LHCN-M2 (cell line): Measurements from ENCODE around the gene CHD5. TPM values are rescaled to one million over a fixed set of nuclear protein-coding genes. Genes with fewer than 3 reads are reported as not detected.

ENCODE experiments used
- DNase-seq: peaks from one replicate; pipeline ENCODE4 v3.0.0-alpha.2; 2012; ENCODE audit warnings: low read depth
- total RNA-seq: library from RNA; depleted of rRNA; stranded (reverse); fragments of >200 nt; gene quantifications from 2 replicates; pipeline ENCODE4 v1.2.3, GENCODE V29; 2014

CHD5 gene
- total RNA-seq, 1 experiment from 2014 or later, result 0.06 TPM

DNA sequence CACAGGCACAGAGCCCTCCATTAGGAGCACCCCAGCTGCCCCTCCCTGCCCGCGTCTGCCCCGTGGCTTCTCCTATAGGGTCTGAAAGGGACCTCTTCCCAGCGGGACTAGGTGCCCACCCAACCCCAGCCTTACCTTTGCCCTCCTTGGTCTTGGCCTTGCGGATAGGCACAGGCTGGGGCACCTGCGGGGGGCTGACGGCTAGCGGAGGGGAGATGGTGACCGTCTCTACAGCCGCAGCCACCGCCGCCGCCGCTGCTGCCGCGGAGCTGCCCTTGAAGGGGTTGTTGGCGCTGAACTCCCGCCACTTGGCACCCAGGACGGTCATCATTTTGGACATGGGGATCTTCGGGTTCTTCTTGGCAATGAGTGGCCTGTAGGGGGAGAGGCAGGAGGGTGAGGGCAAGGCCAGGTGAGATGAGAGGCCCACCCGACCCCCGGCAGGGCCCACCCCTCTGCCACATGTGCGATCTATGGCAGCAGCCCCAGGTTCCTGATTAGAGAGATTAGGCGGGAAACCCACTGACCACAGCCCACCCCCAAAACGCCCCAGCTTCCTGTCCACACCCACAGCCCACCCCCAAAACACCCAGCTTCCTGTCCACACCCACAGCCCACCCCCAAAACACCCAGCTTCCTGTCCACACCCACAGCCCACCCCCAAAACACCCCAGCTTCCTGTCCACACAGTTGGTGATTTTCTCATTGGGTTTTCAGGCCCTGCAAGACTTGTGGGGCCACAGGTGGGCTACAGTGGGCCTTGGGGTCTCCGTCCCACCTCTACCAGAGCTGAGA lies 25.4 kb downstream of the CHD5 start:
- no peak for DNase-seq

DNA sequence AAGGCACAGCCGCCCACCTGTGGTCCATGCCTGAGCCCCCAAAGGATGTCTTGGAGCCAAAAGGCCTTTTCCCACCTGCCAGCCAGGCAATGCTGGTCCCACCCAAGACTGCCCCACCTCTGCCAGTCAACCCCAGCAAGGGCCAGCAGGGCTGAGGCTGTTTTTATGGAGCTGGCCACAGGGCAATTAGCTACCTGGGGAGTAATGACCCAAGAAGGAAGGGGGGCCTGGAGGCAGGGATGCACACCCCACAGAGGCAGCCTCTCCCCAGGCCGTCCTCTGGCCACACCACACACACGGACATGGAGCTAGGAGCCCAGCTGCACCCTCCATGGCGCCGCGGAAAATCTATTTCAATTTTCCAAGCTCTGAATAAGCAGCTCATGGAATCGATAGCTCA lies 27.2 kb downstream of the CHD5 start:
- DNase-seq, result no peak

DNA sequence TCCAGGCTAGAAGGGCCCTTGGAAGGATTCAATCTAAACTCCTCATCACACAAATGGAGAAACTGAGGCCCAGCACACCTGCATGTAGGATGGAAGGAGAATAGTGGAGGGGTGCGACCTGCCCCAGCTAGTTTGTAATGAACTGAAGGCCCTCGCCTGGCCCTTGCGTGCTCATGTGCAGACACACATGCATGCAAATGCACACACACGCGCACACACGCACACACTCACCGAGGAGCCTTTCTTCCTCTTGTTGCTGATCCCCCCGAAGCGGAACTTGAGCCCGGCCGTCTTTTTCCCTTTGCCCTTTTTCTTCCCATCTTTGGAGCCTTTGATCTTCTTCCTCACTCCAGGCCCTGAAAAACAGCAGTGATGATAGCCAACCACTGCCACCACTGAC lies 27.9 kb downstream of the CHD5 start:
- no peak for DNase-seq

DNA sequence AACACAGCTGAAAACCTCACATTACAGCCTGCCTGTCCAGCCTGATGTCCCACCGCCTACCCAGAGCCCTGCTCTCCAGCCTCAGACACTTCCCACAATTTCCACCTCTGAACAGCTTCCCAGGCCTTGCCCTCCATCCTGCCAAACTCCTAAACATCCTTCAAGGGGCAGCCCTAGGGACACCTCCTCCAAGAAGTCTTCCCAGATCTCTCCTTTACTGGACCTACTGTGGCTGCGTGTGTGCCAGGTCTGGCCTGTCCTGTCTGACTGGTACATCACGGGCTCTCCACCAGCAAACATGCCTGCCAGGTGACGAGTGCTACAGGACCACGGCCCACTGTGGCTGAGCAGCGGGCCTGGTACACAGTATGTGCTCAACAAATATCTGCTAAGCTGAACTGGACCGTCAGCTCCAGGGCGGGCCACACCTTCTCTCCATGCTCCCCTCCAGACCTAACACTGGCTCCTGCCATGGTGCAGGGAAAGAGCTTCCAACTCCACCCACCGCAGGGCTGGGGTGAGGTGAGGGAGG lies 28.8 kb downstream of the CHD5 start:
- no peak for DNase-seq

DNA sequence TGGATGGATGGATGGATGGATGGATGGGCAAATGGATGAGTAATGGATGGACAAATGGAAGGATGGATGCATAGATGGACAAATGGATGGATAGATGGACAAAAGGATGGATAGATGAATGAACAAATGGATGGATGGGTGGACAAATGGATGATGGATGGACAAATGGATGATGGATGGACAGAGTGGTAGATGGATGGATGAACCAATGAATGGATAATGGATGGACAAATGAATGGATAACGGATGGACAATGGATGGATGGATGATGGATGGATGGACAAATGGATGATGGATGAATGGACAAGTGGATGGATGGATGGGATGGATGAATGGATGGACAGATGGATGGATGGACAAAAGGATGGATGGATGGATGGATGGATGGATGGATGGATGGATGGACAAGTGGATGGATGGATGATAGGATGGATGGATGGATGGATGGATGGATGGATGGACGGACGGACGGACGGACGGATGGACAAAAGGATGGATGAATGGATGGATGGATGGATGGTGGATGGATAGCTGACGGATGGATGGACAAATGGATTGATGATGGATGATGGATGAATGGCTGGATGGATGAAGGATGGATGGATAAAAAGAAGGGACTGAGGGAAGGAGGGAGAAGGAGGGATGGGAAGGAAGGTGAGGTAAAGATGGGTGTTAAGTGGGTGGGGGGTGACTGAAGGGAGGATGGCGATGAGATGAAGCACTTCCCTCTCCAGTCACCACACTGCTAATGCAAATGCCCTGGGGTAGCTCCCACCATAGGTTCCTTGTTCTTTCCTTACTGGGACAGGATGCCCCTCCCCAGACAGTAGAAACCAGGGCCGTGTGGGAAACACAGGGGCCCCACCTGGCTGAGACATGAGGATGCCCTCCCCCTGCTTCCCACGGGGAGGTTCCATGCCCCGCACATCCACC lies 29.8 kb downstream of the CHD5 start:
- no peak for DNase-seq

DNA sequence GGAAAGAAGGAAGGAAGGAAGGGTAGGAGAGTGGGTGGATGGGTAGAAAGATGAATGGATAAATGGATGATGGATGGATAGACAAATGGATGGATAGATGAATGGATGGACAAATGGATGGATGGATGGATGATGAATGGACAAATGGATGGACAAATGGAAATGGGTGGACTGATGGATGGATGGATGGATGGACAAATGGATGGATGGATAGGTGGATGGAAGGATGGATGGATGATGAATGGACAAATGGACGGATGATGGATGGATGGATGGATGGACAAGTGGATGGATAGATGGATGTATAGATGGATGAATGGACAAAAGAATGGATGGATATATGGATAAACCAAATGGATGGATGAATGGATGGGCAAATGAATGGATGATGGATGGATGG lies 30.5 kb downstream of the CHD5 start:
- no peak for DNase-seq

DNA sequence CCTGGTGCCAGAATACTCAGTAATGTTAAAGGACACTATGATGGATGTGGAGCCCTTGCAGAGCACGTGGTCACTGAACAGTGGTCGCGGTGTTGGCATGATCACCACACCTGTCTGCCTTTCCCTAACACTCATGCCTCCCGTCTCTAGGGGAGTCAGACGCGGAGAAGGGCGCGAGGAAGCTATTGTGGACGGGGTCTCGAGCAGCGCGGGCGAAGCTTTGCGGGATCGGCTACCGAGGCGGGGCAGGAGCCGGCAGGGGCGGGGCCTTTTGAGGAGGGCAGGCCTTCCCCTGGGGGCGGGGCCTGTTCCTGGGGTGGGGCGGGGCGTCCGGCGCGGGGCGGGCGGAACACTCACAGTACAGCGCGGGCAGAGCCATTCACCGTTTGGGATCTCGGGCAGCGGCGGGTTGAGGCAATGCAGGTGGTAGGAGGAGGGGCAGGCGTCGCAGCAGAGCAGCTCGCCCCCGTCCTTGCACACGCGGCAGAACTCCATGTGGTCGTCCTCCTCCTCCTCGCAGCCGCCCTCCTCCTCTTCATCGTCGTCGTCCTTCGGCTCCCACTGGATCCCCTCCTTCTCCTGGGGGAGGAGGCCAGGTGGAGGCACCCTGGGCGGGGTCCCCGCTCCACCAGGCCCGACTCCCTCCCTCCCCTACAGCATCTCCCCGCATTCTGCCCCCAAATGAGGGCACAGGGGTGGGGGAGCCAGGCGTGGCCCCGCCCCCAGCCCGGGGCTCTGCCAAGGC lies 31.5 kb downstream of the CHD5 start:
- no peak for DNase-seq

DNA sequence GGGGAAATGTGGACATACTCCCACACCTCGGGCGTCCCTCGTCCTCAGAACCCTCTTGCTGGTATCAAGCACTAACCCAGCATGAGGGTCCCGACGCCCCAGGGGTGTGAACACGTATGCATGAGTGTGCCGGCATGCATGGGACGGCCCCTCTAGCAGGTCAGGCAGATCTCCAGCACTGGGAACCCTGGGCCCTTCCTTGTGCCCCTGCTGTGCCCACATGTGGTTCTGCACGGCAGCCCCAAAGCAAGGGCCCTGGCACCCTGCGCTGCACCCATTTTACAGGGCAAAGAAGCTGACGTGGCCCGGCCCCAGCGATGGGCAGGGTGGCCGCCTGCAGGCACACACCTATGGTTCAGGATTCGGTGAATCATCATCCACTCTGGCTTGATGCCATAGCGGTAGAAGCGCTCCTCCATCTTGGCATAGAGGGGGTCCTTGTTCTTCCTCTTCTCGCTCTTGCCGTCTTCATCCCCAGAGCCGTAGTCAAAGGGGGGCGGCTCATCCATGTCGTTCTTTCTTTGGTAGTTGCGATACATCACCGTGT lies 34.2 kb downstream of the CHD5 start:
- DNase-seq, result no peak

DNA sequence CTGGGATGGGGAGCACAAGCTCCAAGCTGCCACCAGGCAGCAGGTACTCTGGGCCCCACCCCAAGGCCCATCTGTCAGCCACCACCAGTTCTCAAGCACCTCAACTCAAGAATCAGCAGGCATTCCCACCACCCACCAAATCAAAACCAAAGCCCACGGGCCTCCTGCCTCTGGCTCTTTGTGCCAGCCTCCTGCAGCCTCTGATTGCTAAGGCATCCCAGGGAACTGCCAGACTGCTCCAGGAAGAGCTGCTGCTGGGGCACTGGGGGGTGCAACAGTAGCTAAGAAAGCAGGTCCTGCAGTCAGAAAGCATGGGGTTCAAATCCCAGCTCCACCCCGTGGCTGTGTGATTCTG lies 34.7 kb downstream of the CHD5 start:
- no peak for DNase-seq

DNA sequence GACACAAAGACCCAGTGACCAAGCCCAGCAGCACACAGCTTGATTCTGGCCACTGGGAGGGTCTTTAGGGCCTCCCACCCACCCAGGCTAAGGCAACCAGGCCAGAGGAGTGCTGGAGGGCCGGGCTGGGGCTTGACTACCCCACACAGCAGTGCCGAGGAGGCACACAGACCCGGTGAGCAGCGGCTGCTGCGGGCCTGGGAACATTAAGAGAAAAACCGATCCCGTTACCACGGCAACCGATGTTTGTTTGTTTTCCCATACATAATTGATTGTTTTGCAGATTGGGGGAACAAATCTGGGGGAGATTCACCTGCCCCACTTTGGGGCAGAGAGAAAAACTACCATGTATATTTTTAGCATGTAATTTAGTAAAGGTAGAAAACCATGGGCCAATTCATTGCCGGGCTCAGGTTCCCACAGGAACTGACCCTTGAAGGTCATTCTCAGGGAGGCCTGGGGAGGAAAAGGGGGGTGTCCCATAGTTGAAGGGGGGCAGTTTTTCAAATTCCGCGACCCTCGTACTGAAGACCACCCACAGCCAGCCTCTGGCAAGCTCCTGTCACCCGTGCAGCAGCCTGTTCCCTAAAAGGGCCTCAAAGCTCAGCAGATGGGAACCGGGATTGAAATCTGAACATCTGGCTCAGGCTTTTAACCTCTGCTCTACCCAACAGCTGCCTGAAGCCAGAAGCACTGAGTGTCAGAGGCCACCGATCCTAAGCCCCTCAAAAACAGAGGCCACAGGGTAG lies 35.3 kb downstream of the CHD5 start:
- no peak for DNase-seq

DNA sequence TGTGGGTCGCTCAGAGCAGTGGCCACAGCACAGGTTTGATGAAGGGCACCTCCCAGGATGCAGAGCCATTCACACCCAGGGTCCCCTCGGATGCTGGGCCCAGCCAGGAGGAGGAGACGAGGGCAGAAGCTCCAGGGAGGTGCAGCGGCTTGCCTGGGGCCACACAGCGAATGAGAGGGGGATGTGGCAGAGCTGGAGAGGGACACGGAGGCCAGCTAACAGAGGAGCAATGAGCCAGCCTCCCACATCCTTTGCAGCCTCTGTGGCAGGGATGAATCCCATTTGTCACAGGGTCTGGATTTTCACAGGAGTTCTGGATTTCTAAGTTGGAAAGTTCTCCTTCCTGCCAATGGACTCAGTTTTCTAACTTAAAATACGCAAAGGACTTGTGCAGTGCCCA lies 35.9 kb downstream of the CHD5 start:
- DNase-seq, result no peak

DNA sequence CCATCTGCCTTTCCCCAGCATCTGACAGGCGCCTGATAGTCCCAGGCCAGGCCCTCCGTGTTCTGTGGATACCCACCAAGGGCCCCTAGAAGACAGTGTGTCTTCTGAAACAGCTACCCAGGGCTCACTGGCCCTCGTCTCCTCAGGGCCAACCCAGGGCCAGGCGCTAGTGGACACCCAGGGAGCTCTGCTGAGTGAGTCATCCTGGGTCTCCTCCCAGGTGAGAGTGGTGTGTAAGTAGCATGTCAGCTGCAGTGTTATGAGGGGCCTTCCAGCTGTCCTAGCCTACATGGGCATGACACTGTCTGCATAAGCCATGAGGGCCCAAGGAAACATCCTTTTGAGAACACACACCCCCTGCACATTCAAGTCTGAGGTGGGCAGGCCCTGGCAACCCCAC lies 36.7 kb downstream of the CHD5 start:
- no peak for DNase-seq

DNA sequence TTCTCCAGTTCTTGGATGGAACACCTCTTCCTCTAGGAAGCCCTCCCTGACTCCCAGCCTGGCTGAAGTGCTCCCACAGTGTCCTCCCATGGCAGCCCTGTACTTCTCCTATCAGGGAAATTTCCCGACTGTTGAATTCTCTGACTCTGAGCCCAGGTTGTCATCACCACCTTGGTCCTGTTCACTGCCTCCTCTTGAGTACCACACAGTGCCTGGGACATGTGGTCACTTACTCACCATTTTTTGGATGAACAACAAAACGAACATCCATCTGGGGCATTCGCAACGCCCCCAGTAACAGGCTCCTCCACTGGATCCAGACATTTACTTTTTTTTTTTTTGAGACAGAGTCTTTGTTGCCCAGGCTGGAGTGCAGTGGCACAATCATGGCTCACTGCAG lies 37.4 kb downstream of the CHD5 start:
- DNase-seq, result no peak

DNA sequence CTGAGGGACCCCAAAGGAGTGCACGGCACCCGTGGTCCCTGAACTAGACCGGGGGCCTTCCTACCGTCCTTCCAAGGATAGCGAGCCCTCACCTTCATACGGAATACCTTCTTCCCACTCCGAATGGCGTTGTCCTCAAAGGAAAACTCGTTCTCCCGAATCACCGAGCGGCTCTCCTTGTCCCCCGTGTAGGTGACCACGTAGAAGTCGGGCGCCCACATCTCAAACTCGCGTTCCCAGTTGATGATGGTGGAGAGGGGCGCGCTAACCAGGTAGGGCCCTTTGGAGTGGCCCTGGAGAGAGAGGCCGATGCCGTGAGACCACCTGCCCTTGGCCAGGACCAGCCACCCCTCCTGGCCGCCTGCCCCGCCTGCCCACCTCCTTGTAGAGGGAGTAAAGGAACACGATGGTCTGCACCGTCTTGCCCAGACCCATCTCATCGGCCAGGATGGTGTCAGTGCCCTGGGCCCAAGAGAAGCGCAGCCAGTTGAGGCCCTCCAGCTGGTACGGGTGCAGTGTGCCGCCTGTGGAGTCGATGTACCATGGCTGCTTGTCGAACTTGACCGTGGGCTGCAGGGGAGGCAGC lies 38.0 kb downstream of the CHD5 start:
- no peak for DNase-seq

DNA sequence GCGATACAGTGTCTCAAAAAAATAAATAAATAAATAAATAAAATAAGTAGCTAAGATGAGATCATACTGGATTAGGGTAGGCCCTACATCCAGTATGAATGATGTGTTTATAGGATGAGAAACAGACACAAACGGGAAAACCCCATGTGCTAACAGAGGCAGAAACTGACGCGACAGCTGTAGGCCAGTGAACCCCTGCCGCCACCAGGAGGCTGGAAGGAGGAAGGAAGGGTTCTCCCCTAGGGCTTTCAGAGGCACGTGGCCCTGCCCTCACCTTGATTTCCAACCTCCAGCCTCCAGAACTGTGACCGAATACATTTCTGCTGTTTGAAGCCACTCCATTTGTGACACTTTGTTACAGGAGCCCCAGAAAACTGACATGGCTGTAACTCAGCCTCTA lies 38.5 kb downstream of the CHD5 start:
- peak; percentile 45 for DNase-seq

DNA sequence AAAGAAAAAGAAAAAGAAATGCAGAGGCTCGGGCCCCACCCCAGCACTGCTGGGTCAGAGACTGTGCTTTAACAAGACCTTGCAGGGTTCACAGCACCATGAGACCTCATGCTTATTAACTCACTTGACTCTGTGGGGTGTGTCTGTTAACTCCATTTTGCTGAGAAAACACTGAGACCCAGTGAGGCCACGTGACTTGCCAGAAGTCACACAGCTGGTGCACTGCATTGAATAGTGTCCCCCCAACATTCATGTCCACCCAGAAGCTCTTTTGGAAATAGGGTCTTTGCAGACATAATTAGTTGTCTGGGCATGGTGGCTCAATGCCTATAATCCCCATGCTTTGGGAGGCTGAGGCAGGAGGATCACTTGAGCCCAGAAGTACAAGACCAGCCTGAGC lies 39.7 kb downstream of the CHD5 start:
- DNase-seq, result no peak

DNA sequence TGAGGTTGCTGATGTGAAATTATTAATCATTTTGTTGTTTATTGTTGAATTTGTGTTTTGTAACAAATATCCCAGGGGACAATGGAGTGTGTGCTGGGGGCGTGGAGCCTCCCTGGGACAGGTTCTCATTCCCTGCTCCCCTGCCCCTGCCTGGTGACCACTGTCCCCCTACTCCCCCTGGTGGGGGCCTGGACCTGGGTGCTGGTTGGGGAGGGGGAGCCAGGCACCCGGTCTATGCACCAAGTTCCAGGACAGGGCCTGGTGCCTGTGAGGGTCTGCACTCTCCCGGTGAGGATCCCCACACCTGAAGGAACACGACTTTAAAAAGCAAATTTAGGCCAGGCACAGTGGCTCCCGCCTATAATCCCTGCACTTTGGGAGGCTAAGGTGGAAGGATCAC lies 42.4 kb downstream of the CHD5 start:
- no peak for DNase-seq

DNA sequence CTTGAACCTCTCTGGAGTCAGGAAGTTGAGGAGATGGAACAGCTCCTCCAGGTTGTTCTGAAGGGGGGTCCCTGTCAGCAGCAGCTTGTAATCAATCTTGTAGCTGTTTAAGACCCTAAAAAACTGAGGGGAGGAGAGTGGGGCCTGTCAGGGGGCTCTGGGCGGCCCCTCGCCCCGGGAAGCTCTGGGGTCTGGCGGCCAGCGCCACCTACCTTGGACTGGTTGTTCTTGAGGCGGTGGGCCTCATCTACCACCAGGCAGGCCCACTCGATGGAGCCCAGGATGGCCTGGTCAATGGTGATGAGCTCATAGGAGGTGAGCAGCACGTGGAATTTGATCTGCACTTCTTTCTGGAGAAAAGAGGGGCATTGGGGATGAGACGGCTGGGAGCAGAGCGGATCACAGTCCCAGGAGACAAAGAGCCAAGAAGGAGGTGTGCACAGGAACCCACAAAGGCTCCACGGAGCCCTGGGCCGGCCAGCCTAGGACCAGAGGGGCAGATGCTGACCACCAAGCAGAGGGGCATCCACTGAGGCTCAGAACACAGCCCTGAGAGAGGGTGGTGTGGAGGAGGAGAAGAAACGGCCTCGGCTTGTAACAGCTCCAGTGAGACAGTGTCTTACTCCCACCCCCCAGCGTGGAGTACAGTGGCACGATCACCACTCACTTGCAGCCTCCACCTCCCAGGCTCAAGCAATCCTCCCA lies 43.5 kb downstream of the CHD5 start:
- no peak for DNase-seq

DNA sequence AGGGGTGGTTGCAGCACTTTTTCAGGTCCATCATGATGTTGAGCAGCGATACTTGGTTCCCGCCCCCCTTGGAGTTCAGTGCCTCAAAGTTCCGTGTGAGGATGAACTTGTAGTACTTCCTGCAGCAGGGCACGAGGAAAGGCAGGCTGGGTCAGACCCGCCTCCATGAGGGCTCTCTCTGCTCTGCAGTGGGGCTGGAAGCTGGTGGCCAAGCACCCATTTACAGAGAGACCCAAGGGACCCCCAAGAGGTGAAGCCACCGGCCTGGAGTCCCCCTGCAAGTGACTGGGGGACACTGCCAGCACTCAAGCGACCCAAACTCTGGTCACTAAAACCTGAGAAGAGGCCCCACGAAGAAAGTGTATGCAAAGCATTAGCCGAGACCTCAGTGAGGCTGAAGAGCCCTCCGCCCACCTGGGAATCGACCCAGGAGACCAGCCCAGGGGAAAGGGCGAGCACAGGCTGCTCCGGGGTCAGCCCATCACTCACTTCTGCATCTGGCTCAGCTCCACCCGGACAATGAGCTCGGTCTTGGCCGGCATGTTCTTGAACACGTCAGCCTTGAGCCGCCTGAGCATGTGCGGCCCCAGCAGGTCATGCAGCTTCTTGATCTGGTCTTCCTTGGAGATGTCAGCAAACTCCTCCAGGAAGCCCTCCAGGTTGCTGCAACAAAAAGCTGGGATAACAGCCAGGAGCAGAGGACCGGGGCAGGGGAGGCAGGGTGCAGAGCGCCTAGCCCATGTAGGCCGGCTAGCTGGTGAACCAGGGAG lies 45.2 kb downstream of the CHD5 start:
- DNase-seq, result no peak
